Neural cell (in vitro differentiated cells): ENCODE measurements around the gene DAPK2. TPM values are rescaled to one million over a fixed set of nuclear protein-coding genes. Genes with fewer than 3 reads are reported as not detected.

Experiments
- H2AFZ ChIP-seq: fragments of 200-600, 300-800 bp; sonication (generic), shearing (Covaris generic); 2 replicates; pipeline ENCODE4 v1.6.0; 2014; ENCODE audit warnings: low read depth, mild to moderate bottlenecking, antibody characterized with exemption, low read length, moderate library complexity
- H3F3A ChIP-seq: fragments of 200-600 bp; shearing (Covaris generic); 2 replicates; pipeline ENCODE4 v1.6.1; 2016; ENCODE audit warnings: mild to moderate bottlenecking, moderate library complexity, mixed read lengths, antibody characterized with exemption, low read length; ENCODE audit not compliant: insufficient read depth, poor library complexity, severe bottlenecking
- H3K27ac ChIP-seq: fragments of 200-600, 300-800 bp; sonication (generic), shearing (Covaris generic); 2 replicates; pipeline ENCODE4 v1.5.1; 2014; ENCODE audit warnings: mild to moderate bottlenecking, low read length, moderate library complexity
- H3K27me3 ChIP-seq: fragments of 300-800, 200-600 bp; sonication (generic), shearing (Covaris generic); 2 replicates; pipeline ENCODE4 v1.6.0; 2014; ENCODE audit warnings: mild to moderate bottlenecking, low read depth, low read length, moderate library complexity; ENCODE audit not compliant: insufficient read depth
- H3K36me3 ChIP-seq: fragments of 300-800, 200-600 bp; sonication (generic), shearing (Covaris generic); 2 replicates; pipeline ENCODE4 v1.5.1; 2014; ENCODE audit warnings: mild to moderate bottlenecking, antibody characterized with exemption, low read length, moderate library complexity; ENCODE audit not compliant: insufficient read depth
- H3K4me2 ChIP-seq: fragments of 300-800, 200-600 bp; sonication (generic), shearing (Covaris generic); 2 replicates; pipeline ENCODE4 v1.6.0; 2014; ENCODE audit warnings: mild to moderate bottlenecking, low read length
- H3K4me3 ChIP-seq: fragments of 300-800, 200-600 bp; sonication (generic), shearing (Covaris generic); 2 replicates; pipeline ENCODE4 v1.5.1; 2014; ENCODE audit warnings: mild to moderate bottlenecking, low read length, moderate library complexity
- H3K79me2 ChIP-seq: fragments of 200-600 bp; shearing (Covaris generic); replicated peaks from 2 replicates; pipeline ENCODE4 v1.6.0; 2014; ENCODE audit warnings: mild to moderate bottlenecking, low read length, moderate library complexity; ENCODE audit not compliant: insufficient read depth
- H3K9ac ChIP-seq: fragments of 300-800, 200-600 bp; sonication (generic), shearing (Covaris generic); 2 replicates; pipeline ENCODE4 v1.6.1; 2016; ENCODE audit warnings: mild to moderate bottlenecking, low read length, mixed read lengths
- H3K9me2 ChIP-seq: fragments of 200-600 bp; shearing (Covaris generic); 2 replicates; pipeline ENCODE4 v1.6.1; 2016; ENCODE audit warnings: mild to moderate bottlenecking, low read length, mixed read lengths; ENCODE audit not compliant: insufficient read depth
- H3K9me3 ChIP-seq: fragments of 200-600, 300-800 bp; sonication (generic), shearing (Covaris generic); 2 replicates; pipeline ENCODE4 v1.6.1; 2016; ENCODE audit warnings: mild to moderate bottlenecking, mixed run types, low read length, moderate library complexity, mixed read lengths
- H4K20me1 ChIP-seq: fragments of 200-600 bp; shearing (Covaris generic); 2 replicates; pipeline ENCODE4 v1.6.1; 2016; ENCODE audit warnings: mild to moderate bottlenecking, mixed run types; ENCODE audit not compliant: insufficient read depth
- EP300 ChIP-seq: fragments of 450-650 bp; conservative IDR thresholded peaks from 2 replicates; pipeline ENCODE4 v1.6.1; 2014; ENCODE audit warnings: antibody characterized with exemption, mild to moderate bottlenecking, moderate library complexity; ENCODE audit not compliant: poor library complexity, severe bottlenecking
- EZH2 ChIP-seq: fragments of 200-600, 300-800 bp; shearing (Covaris generic), sonication (generic); IDR thresholded peaks from 2 replicates; pipeline ENCODE4 v1.6.1; 2014; ENCODE audit warnings: antibody characterized with exemption, low read length, borderline replicate concordance, mild to moderate bottlenecking; ENCODE audit not compliant: insufficient read depth, poor library complexity, severe bottlenecking
- MXI1 ChIP-seq: fragments of 450-650 bp; conservative IDR thresholded peaks from 2 replicates; pipeline ENCODE4 v1.6.1; 2014; ENCODE audit warnings: antibody characterized with exemption, mild to moderate bottlenecking; ENCODE audit not compliant: poor library complexity, severe bottlenecking
- POLR2AphosphoS5 ChIP-seq: IDR thresholded peaks from 2 replicates; pipeline ENCODE4 v1.6.1; 2012
- RAD21 ChIP-seq: fragments of 450-650 bp; conservative IDR thresholded peaks from 2 replicates; pipeline ENCODE4 v1.6.1; 2014; ENCODE audit warnings: antibody characterized with exemption, mild to moderate bottlenecking, moderate library complexity
- SMC3 ChIP-seq: fragments of 450-650 bp; conservative IDR thresholded peaks from 2 replicates; pipeline ENCODE4 v1.6.1; 2014; ENCODE audit warnings: antibody characterized with exemption, mild to moderate bottlenecking, moderate library complexity; ENCODE audit not compliant: poor library complexity
- TAF1 ChIP-seq: IDR thresholded peaks from 2 replicates; pipeline ENCODE4 v1.6.1; 2012; ENCODE audit warnings: low read depth
- polyA plus RNA-seq: library from polyadenylated mRNA; depleted of rRNA; stranded (reverse); fragments of >200 nt; gene quantifications from 2 replicates; pipeline ENCODE4 v1.2.3, GENCODE V29; 2014
- TF ChIP-seq, protein P1 (sequence below): IDR thresholded peaks from 2 replicates; pipeline ENCODE4 v1.6.1; 2012; ENCODE audit warnings: borderline replicate concordance
- TF ChIP-seq, protein P2 (sequence below): fragments of 450-650 bp; IDR thresholded peaks from 2 replicates; pipeline ENCODE4 v1.5.1; 2014; ENCODE audit warnings: antibody characterized with exemption, mild to moderate bottlenecking, moderate library complexity; ENCODE audit not compliant: poor library complexity, severe bottlenecking

DAPK2 gene
- polyA plus RNA-seq, 1 donor from 2014 or later = 0.78 TPM

DNA sequence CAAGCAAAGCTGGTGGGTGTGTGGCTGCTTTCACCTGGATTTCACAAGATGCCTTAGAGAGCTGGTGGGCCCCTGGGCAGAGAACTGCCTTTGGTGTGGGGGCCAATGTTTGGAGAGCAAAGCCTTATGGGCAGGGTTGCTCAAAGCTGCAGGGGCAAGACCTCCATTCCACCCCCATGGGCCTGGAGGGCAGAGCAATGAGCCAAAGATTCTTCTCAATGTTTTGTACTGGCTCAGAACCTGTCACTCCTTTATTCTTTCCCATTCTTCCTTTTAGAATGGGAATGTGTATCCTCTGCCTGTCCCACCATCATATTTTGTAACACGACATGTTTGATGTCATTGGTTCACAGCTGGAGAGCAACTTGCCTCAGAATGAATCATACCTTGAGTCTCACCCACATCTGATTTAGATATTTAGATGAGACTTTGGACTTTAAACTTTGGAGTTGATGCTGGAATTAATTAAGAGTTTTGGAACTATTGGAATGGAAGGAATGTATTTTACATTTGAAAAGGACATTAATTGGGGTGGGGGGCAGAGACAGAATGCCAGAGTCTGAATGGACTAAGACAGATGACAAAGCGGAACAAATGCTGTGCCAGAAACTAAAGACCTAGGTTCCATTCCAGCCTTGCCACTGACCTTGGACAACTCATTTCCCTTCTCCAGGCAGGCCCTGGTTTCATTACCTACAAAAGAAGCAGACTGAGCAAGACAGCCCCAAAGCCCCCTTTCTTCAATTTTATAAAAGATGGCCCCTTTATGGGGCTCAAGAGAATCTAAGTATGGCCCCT, 72.9 kb downstream of the DAPK2 start:
- Histone ChIP-seq H3K36me3 (no peaks in the 10 kb centered on the region), H4K20me1 (no peaks in the 10 kb centered on the region), H3K4me3 (no peak overlapping the region), H3K9ac (no peak overlapping the region), H3K27me3 (no peaks in the 10 kb centered on the region), H3K4me2 (no peak overlapping the region), H2AFZ (no peak overlapping the region), H3K79me2 (no peaks in the 10 kb centered on the region), H3K27ac (no peak overlapping the region), H3K9me3 (no peaks in the 10 kb centered on the region), H3F3A (no peaks in the 10 kb centered on the region), H3K9me2 (no peaks in the 10 kb centered on the region)
- TF ChIP-seq POLR2AphosphoS5 = no peak
- TF ChIP-seq, protein P1, sequence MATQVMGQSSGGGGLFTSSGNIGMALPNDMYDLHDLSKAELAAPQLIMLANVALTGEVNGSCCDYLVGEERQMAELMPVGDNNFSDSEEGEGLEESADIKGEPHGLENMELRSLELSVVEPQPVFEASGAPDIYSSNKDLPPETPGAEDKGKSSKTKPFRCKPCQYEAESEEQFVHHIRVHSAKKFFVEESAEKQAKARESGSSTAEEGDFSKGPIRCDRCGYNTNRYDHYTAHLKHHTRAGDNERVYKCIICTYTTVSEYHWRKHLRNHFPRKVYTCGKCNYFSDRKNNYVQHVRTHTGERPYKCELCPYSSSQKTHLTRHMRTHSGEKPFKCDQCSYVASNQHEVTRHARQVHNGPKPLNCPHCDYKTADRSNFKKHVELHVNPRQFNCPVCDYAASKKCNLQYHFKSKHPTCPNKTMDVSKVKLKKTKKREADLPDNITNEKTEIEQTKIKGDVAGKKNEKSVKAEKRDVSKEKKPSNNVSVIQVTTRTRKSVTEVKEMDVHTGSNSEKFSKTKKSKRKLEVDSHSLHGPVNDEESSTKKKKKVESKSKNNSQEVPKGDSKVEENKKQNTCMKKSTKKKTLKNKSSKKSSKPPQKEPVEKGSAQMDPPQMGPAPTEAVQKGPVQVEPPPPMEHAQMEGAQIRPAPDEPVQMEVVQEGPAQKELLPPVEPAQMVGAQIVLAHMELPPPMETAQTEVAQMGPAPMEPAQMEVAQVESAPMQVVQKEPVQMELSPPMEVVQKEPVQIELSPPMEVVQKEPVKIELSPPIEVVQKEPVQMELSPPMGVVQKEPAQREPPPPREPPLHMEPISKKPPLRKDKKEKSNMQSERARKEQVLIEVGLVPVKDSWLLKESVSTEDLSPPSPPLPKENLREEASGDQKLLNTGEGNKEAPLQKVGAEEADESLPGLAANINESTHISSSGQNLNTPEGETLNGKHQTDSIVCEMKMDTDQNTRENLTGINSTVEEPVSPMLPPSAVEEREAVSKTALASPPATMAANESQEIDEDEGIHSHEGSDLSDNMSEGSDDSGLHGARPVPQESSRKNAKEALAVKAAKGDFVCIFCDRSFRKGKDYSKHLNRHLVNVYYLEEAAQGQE = no peak
- TF ChIP-seq, protein P2, sequence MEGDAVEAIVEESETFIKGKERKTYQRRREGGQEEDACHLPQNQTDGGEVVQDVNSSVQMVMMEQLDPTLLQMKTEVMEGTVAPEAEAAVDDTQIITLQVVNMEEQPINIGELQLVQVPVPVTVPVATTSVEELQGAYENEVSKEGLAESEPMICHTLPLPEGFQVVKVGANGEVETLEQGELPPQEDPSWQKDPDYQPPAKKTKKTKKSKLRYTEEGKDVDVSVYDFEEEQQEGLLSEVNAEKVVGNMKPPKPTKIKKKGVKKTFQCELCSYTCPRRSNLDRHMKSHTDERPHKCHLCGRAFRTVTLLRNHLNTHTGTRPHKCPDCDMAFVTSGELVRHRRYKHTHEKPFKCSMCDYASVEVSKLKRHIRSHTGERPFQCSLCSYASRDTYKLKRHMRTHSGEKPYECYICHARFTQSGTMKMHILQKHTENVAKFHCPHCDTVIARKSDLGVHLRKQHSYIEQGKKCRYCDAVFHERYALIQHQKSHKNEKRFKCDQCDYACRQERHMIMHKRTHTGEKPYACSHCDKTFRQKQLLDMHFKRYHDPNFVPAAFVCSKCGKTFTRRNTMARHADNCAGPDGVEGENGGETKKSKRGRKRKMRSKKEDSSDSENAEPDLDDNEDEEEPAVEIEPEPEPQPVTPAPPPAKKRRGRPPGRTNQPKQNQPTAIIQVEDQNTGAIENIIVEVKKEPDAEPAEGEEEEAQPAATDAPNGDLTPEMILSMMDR = no peak
- no peak for TF ChIP-seq TAF1
- no peak for TF ChIP-seq EP300
- TF ChIP-seq SMC3 = no peak
- TF ChIP-seq MXI1 = no peak
- TF ChIP-seq RAD21 = no peak
- TF ChIP-seq EZH2 = no peak

DNA sequence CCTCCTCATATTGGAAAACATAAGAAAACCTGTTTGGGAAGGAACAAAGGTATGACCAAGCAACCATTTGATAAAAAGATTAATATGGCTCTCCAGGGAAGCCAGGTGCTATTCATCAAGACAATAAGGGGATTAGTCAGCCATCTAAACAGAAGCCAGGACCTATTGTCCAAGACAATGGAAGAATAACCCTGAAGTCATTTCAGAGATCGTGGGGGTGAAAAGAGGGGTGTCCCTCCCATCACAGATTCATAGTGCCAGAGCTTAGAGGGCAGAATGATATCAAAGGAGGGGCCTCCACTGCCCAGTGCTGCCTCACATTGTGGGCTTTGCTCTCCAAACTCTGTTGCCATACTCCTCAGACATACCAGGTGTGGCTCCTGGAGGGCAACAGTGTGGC, 73.5 kb downstream of the DAPK2 start:
- Histone ChIP-seq H2AFZ (no peak overlapping the region), H3K9me3 (no peaks in the 10 kb centered on the region), H3K27me3 (no peaks in the 10 kb centered on the region), H3F3A (no peaks in the 10 kb centered on the region), H3K79me2 (no peaks in the 10 kb centered on the region), H3K9me2 (no peaks in the 10 kb centered on the region), H3K4me3 (no peak overlapping the region), H4K20me1 (no peaks in the 10 kb centered on the region), H3K27ac (no peak overlapping the region), H3K36me3 (no peaks in the 10 kb centered on the region), H3K9ac (no peak overlapping the region), H3K4me2 (no peak overlapping the region)
- TF ChIP-seq SMC3 (no peak), EP300 (no peak), EZH2 (no peak), TAF1 (no peak), POLR2AphosphoS5 (no peak), RAD21 (no peak), MXI1 (no peak)
- TF ChIP-seq, protein P1 = no peak
- TF ChIP-seq, protein P2 = no peak
